H9 (cell line): ENCODE measurements around the gene ZKSCAN7. TPM values are rescaled to one million over a fixed set of nuclear protein-coding genes. Genes with fewer than 3 reads are reported as not detected.
"Not testable (repeated sequence)": the region's sequence is repeated elsewhere in the genome, so short reads cannot be mapped to it uniquely, and the experiment has no call there.

ENCODE experiments used
- DNase-seq: peaks from one replicate; pipeline ENCODE4 v3.0.0-alpha.2; 2017
- H2AFZ ChIP-seq: one replicate; pipeline ENCODE4 v1.6.1; 2013; ENCODE audit warnings: mild to moderate bottlenecking, low read length, control low read depth, moderate library complexity
- H2AK5ac ChIP-seq: 2 replicates; pipeline ENCODE4 v1.6.1; 2013; ENCODE audit warnings: low read length, control low read depth, mixed read lengths; ENCODE audit not compliant: insufficient read length
- H2BK120ac ChIP-seq: one replicate; pipeline ENCODE4 v1.6.1; 2013; ENCODE audit warnings: low read depth, mild to moderate bottlenecking, low read length, control low read depth, inconsistent platforms; ENCODE audit not compliant: poor library complexity, severe bottlenecking
- H2BK12ac ChIP-seq: 2 replicates; pipeline ENCODE4 v1.6.1; 2013; ENCODE audit warnings: low read length, control low read depth, mixed read lengths, low read depth; ENCODE audit not compliant: insufficient read length
- H2BK15ac ChIP-seq: 2 replicates; pipeline ENCODE4 v1.6.1; 2013; ENCODE audit warnings: low read depth, low read length, control low read depth
- H2BK20ac ChIP-seq: one replicate; pipeline ENCODE4 v1.6.1; 2013; ENCODE audit warnings: low read depth, mild to moderate bottlenecking, low read length, control low read depth, inconsistent platforms; ENCODE audit not compliant: poor library complexity, severe bottlenecking
- H2BK5ac ChIP-seq: 2 replicates; pipeline ENCODE4 v1.6.1; 2013; ENCODE audit warnings: low read length, control low read depth, mixed read lengths; ENCODE audit not compliant: insufficient read length
- H3K14ac ChIP-seq: 2 replicates; pipeline ENCODE4 v1.6.1; 2013; ENCODE audit warnings: low read length, control low read depth; ENCODE audit not compliant: insufficient read depth
- H3K18ac ChIP-seq: 2 replicates; pipeline ENCODE4 v1.6.1; 2013; ENCODE audit warnings: low read depth, mild to moderate bottlenecking, mixed read lengths, low read length, control low read depth; ENCODE audit not compliant: insufficient read length
- H3K23ac ChIP-seq: 2 replicates; pipeline ENCODE4 v1.6.1; 2013; ENCODE audit warnings: low read length, control low read depth, mixed read lengths, low read depth; ENCODE audit not compliant: insufficient read length
- H3K23me2 ChIP-seq: 2 replicates; pipeline ENCODE4 v1.6.1; 2013; ENCODE audit warnings: low read depth, mild to moderate bottlenecking, mixed read lengths, low read length, control low read depth; ENCODE audit not compliant: insufficient read length, poor library complexity, severe bottlenecking
- H3K27ac ChIP-seq: 2 replicates; pipeline ENCODE4 v1.5.1; 2013; ENCODE audit warnings: low read length, control low read depth, mixed read lengths, low read depth; ENCODE audit not compliant: insufficient read length
- H3K27me3 ChIP-seq: 2 replicates; pipeline ENCODE4 v1.6.1; 2013; ENCODE audit warnings: low read length, control low read depth, inconsistent platforms; ENCODE audit not compliant: insufficient read depth
- H3K4ac ChIP-seq: 2 replicates; pipeline ENCODE4 v1.6.1; 2013; ENCODE audit warnings: low read depth, mild to moderate bottlenecking, control low read depth, inconsistent platforms, low read length, moderate library complexity
- H3K4me1 ChIP-seq: 2 replicates; pipeline ENCODE4 v1.6.1; 2013; ENCODE audit warnings: low read length, control low read depth, inconsistent platforms; ENCODE audit not compliant: insufficient read depth
- H3K4me2 ChIP-seq: 2 replicates; pipeline ENCODE4 v1.6.1; 2013; ENCODE audit warnings: low read length, control low read depth, mixed read lengths; ENCODE audit not compliant: insufficient read length, insufficient read depth
- H3K56ac ChIP-seq: 2 replicates; pipeline ENCODE4 v1.6.1; 2013; ENCODE audit warnings: low read depth, mild to moderate bottlenecking, mixed read lengths, low read length, control low read depth; ENCODE audit not compliant: insufficient read length
- H3K79me1 ChIP-seq: 2 replicates; pipeline ENCODE4 v1.6.1; 2013; ENCODE audit warnings: low read depth, mild to moderate bottlenecking, moderate library complexity, low read length, control low read depth, inconsistent platforms; ENCODE audit not compliant: insufficient read depth, poor library complexity, severe bottlenecking
- H3K79me2 ChIP-seq: 2 replicates; pipeline ENCODE4 v1.6.1; 2013; ENCODE audit warnings: low read length, control low read depth, inconsistent platforms; ENCODE audit not compliant: insufficient read depth
- H3K9ac ChIP-seq: 2 replicates; pipeline ENCODE4 v1.6.1; 2013; ENCODE audit warnings: low read length, control low read depth, mixed read lengths; ENCODE audit not compliant: insufficient read length; ENCODE audit errors: extremely low read depth
- H3K9me3 ChIP-seq: one replicate; pipeline ENCODE4 v1.6.1; 2013; ENCODE audit warnings: low read depth, low read length, inconsistent platforms; ENCODE audit not compliant: control insufficient read depth
- H3T11ph ChIP-seq: one replicate; pipeline ENCODE4 v1.6.1; 2013; ENCODE audit warnings: mild to moderate bottlenecking, low read length, control low read depth, inconsistent platforms
- H4K20me1 ChIP-seq: one replicate; pipeline ENCODE4 v1.6.1; 2013; ENCODE audit not compliant: control insufficient read depth, insufficient read length, insufficient read depth
- H4K5ac ChIP-seq: 2 replicates; pipeline ENCODE4 v1.6.1; 2013; ENCODE audit warnings: low read depth, mild to moderate bottlenecking, mixed read lengths, low read length, control low read depth; ENCODE audit not compliant: insufficient read length
- H4K8ac ChIP-seq: replicated peaks from 2 replicates; pipeline ENCODE4 v1.6.1; 2013; ENCODE audit warnings: low read length, control low read depth, mixed read lengths, low read depth; ENCODE audit not compliant: insufficient read length
- H4K91ac ChIP-seq: 2 replicates; pipeline ENCODE4 v1.6.1; 2013; ENCODE audit warnings: low read depth, mild to moderate bottlenecking, moderate library complexity, mixed read lengths, low read length, control low read depth; ENCODE audit not compliant: insufficient read length
- H3K27ac Mint-ChIP-seq, 3 experiments: 2 replicates in 2 of 3; 3 replicates in 1 of 3; pipeline ENCODE4 v1.8.0; 2020 to 2021; ENCODE audit warnings: mixed read lengths in 3 of 3, mild to moderate bottlenecking in 1 of 3, moderate library complexity in 1 of 3
- H3K27me3 Mint-ChIP-seq: 2 replicates; pipeline ENCODE4 v1.8.0; 2021; ENCODE audit warnings: low read depth, mild to moderate bottlenecking, moderate library complexity, mixed read lengths
- H3K36me3 Mint-ChIP-seq, 3 experiments: 2 replicates in 2 of 3; 3 replicates in 1 of 3; pipeline ENCODE4 v1.8.0; 2020 to 2021; ENCODE audit warnings: low read depth in 3 of 3, mixed read lengths in 3 of 3; ENCODE audit not compliant: insufficient read depth in 1 of 3
- H3K4me1 Mint-ChIP-seq, 2 experiments: 2 replicates each; pipeline ENCODE4 v1.8.0; 2020; ENCODE audit warnings: mixed read lengths in 2 of 2
- H3K4me3 Mint-ChIP-seq, 2 experiments: 2 replicates in 1 of 2; 3 replicates in 1 of 2; pipeline ENCODE4 v1.8.0; 2020 to 2021; ENCODE audit warnings: mild to moderate bottlenecking in 2 of 2, mixed read lengths in 2 of 2, moderate library complexity in 1 of 2
- H3K9me3 Mint-ChIP-seq, 2 experiments: 2 replicates in 1 of 2; 3 replicates in 1 of 2; pipeline ENCODE4 v1.8.0; 2020; ENCODE audit warnings: mild to moderate bottlenecking in 2 of 2, mixed read lengths in 2 of 2, moderate library complexity in 1 of 2
- WGBS: extraction: QIAGEN DNeasy Blood & Tissue Kit; methylation state at CpG from one replicate; pipeline ENCODE4 v1.1.7; 2013; ENCODE audit warnings: missing lambda C conversion rate, low lambda C conversion rate, mixed read lengths; ENCODE audit not compliant: insufficient read length; ENCODE audit errors: extremely low coverage; 5-methylcytosine and 5-hydroxymethylcytosine counted together
- total RNA-seq: library from RNA; stranded (reverse); gene quantifications from 2 replicates; pipeline ENCODE4 v1.2.1, GENCODE V29; 2021

Gene ZKSCAN7
- total RNA-seq, 1 experiment from 2014 or later: 8.7 TPM

GRCh38 chr3:44578316-44578715 lies 23.3 kb downstream of the ZKSCAN7 start:
- H2BK20ac ChIP-seq, H4K20me1 ChIP-seq, H2BK5ac ChIP-seq, H3K4me2 ChIP-seq, H3K4me1 ChIP-seq, H3K27me3 Mint-ChIP-seq, H2BK15ac ChIP-seq, H3K4ac ChIP-seq, H3K27ac ChIP-seq, H2BK120ac ChIP-seq, H3K9me3 ChIP-seq, H3K18ac ChIP-seq, H3K79me1 ChIP-seq, H4K8ac ChIP-seq, H3K23me2 ChIP-seq, H3K9me3 Mint-ChIP-seq, H3K79me2 ChIP-seq, DNase-seq, H3T11ph ChIP-seq, H2BK12ac ChIP-seq, H2AK5ac ChIP-seq, H3K4me1 Mint-ChIP-seq, H2AFZ ChIP-seq, H3K14ac ChIP-seq, H3K27me3 ChIP-seq, H4K91ac ChIP-seq, H3K4me3 Mint-ChIP-seq, H3K23ac ChIP-seq, H3K27ac Mint-ChIP-seq, H3K9ac ChIP-seq, H3K56ac ChIP-seq, H4K5ac ChIP-seq: not testable (repeated sequence)
- no CpG with 5 or more reads among the region's 22 CpGs for WGBS
- peaks cover 19 to 32% (median 19%) of the 10 kb centered on the region in 3 experiments for H3K36me3 Mint-ChIP-seq

GRCh38 chr3:44578924-44579515 lies 24.0 kb downstream of the ZKSCAN7 start:
- H2BK120ac ChIP-seq, H3T11ph ChIP-seq, DNase-seq, H4K20me1 ChIP-seq, H2BK5ac ChIP-seq, H3K27ac ChIP-seq, H2AK5ac ChIP-seq, H3K18ac ChIP-seq, H3K4me3 Mint-ChIP-seq, H3K4me1 ChIP-seq, H3K9me3 ChIP-seq, H3K23ac ChIP-seq, H3K27ac Mint-ChIP-seq, H4K5ac ChIP-seq, H2AFZ ChIP-seq, H3K4me1 Mint-ChIP-seq, H2BK12ac ChIP-seq, H3K27me3 Mint-ChIP-seq, H4K8ac ChIP-seq, H2BK20ac ChIP-seq, H3K79me2 ChIP-seq, H3K9ac ChIP-seq, H3K27me3 ChIP-seq, H3K9me3 Mint-ChIP-seq, H3K4ac ChIP-seq, H2BK15ac ChIP-seq, H3K56ac ChIP-seq, H3K14ac ChIP-seq, H3K4me2 ChIP-seq, H4K91ac ChIP-seq, H3K79me1 ChIP-seq, H3K23me2 ChIP-seq: not testable (repeated sequence)
- peaks cover 19 to 32% (median 19%) of the 10 kb centered on the region in 3 experiments for H3K36me3 Mint-ChIP-seq
- WGBS: no CpG with 5 or more reads among the region's 37 CpGs
